ENCODE data around the gene HAX1.

- TF ChIP-seq ZNF623 (tag by site-specific recombination; IDR thresholded peaks at IDR 0.05), result no peak
- TF ChIP-seq CTCF (tag by site-specific recombination; IDR thresholded peaks at IDR 0.05), result no peak
Observed at GRCh38 chr1:154223621-154224020, 48.8 kb upstream of the HAX1 start.

Measured in HEK293 (cell line).